ENCODE results near the gene COASY. TPM values are rescaled to one million over a fixed set of nuclear protein-coding genes. Genes with fewer than 3 reads are reported as not detected.
A peak's percentile ranks its signal among the peaks of the same experiment; 100 is the strongest.

COASY gene
- total RNA-seq, 3 donors from 2014 or later = 74.5 to 98.7 (median 87.8) TPM

GRCh38 chr17:42613699-42614295 lies 51.8 kb downstream of the COASY start:
- H3K4me1 ChIP-seq (ENCODE audit: low read depth) = peaks cover 3% of the 10 kb centered on the region
- no peak for TF ChIP-seq CTCF (IDR thresholded peaks at IDR 0.05)
- H3K36me3 ChIP-seq (ENCODE audit: low read depth) = peaks cover 8% of the 10 kb centered on the region
- DNase-seq (no peak), ATAC-seq (no peak)
- no peak overlapping the region for H3K4me3 ChIP-seq
- no peaks in the 10 kb centered on the region for H3K9me3 ChIP-seq
- intact Hi-C loops (cut with DNase I, micrococcal nuclease) = no loop called here

Small RNA genes within 50 kb of the gene (microRNA-seq; reads per million reads assigned to microRNA genes)
- gene MIR5010 = 7.7 reads per million, percentile 30 among the genes with 10 or more reads in this experiment

Other genes starting within 250 kb of the COASY start
- gene STAT3, start 173.7 kb upstream of the COASY start, total RNA-seq = 100 to 1,000 TPM; 158 to 230 (median 227) TPM
- gene CAVIN1, start 138.9 kb upstream of the COASY start, total RNA-seq = 100 to 1,000 TPM in 1 of 3 donors, 10 to 100 TPM in 2; 19.3 to 246 (median 52.4) TPM
- gene ATP6V0A1, start 103.3 kb upstream of the COASY start, total RNA-seq = 100 to 1,000 TPM in 1 of 3 donors, 10 to 100 TPM in 2; 88.5 to 105 (median 95.6) TPM
- 10 to 100 TPM; 28.9 to 51.8 (median 35.6) TPM for gene NAGLU, start 25.9 kb upstream of the COASY start, total RNA-seq
- gene HSD17B1, start 9.2 kb upstream of the COASY start, total RNA-seq = 1 to 10 TPM; 1.5 to 2.5 (median 1.7) TPM
- gene MLX, start 5.0 kb downstream of the COASY start, total RNA-seq = 100 to 1,000 TPM in 2 of 3 donors, 10 to 100 TPM in 1; 69.6 to 110 (median 103) TPM
- gene PSMC3IP, start 15.6 kb downstream of the COASY start, total RNA-seq = 1 to 10 TPM; 1.9 to 6.4 (median 3.1) TPM
- gene RETREG3, start 47.2 kb downstream of the COASY start, total RNA-seq = 10 to 100 TPM; 56.4 to 72.2 (median 67.1) TPM
- 10 to 100 TPM; 17.2 to 42.6 (median 40.9) TPM for gene TUBG1, start 47.5 kb downstream of the COASY start, total RNA-seq
- gene TUBG2, start 97.1 kb downstream of the COASY start, total RNA-seq = 10 to 100 TPM in 1 of 3 donors, 1 to 10 TPM in 2; 1.8 to 24.9 (median 6.1) TPM
- gene PLEKHH3, start 114.8 kb downstream of the COASY start, total RNA-seq = 10 to 100 TPM in 2 of 3 donors, 1 to 10 TPM in 1; 4.3 to 27.5 (median 10.4) TPM
- 1 to 10 TPM in 2 of 3 donors, not detected in 1; 1.6 to 2.6 TPM for gene CCR10, start 119.7 kb downstream of the COASY start, total RNA-seq
- gene CNTNAP1, start 120.4 kb downstream of the COASY start, total RNA-seq = 10 to 100 TPM in 1 of 3 donors, 1 to 10 TPM in 2; 1.4 to 37.4 (median 7.1) TPM
- gene EZH1, start 182.9 kb downstream of the COASY start, total RNA-seq = 10 to 100 TPM; 23.8 to 53.7 (median 31.7) TPM
- gene RAMP2, start 199.1 kb downstream of the COASY start, total RNA-seq = 10 to 100 TPM in 2 of 3 donors, 1 to 10 TPM in 1; 5.7 to 17.2 (median 10.3) TPM
- gene VPS25, start 211.3 kb downstream of the COASY start, total RNA-seq = 10 to 100 TPM; 45.6 to 85.6 (median 83.3) TPM
- gene WNK4, start 218.5 kb downstream of the COASY start, total RNA-seq = 10 to 100 TPM; 17.5 to 55.8 (median 32.4) TPM
- gene COA3, start 236.6 kb downstream of the COASY start, total RNA-seq = 100 to 1,000 TPM in 2 of 3 donors, 10 to 100 TPM in 1; 92.7 to 151 (median 148) TPM
- gene CNTD1, start 236.7 kb downstream of the COASY start, total RNA-seq = 1 to 10 TPM in 2 of 3 donors, under 1 TPM in 1; 0.79 to 3.3 (median 1.2) TPM

Data from mucosa of descending colon (tissue), 3 donors.